ENCODE results near the gene MALL.
"Not testable (repeated sequence)": the region's sequence is repeated elsewhere in the genome, so short reads cannot be mapped to it uniquely, and the experiment has no call there.

MALL gene

GRCh38 chr2:110120171-110121051 is 4.8 kb upstream of the MALL start:
- DNase-seq: no peak

- DNase-seq: no peak
Measured at GRCh38 chr2:110116033-110116710, 550 bp upstream of the MALL start.

- DNase-seq: no peak
Measured at GRCh38 chr2:110114831-110115255, 779 bp downstream of the MALL start.

- no peak for DNase-seq
Measured at GRCh38 chr2:110113961-110114591, 1.5 kb downstream of the MALL start.

GRCh38 chr2:110108291-110108690 is 7.3 kb downstream of the MALL start:
- DNase-seq: not testable (repeated sequence)

- DNase-seq: no peak
Measured at GRCh38 chr2:110107092-110108079, 8.2 kb downstream of the MALL start.

- DNase-seq: no peak
Measured at GRCh38 chr2:110106642-110107041, 9.0 kb downstream of the MALL start.

- DNase-seq: no peak
Measured at GRCh38 chr2:110105608-110106467, 9.8 kb downstream of the MALL start.

GRCh38 chr2:110105183-110105582 is 10.4 kb downstream of the MALL start:
- no peak for DNase-seq

GRCh38 chr2:110104025-110104771 is 11.4 kb downstream of the MALL start:
- no peak for DNase-seq

GRCh38 chr2:110103061-110103961 is 12.3 kb downstream of the MALL start:
- no peak for DNase-seq

- DNase-seq: no peak
Measured at GRCh38 chr2:110101901-110102803, 13.5 kb downstream of the MALL start.

GRCh38 chr2:110101280-110101844 is 14.3 kb downstream of the MALL start:
- DNase-seq: no peak

GRCh38 chr2:110100880-110101279 is 14.7 kb downstream of the MALL start:
- DNase-seq: not testable (repeated sequence)

GRCh38 chr2:110100480-110100879 is 15.1 kb downstream of the MALL start:
- no peak for DNase-seq

GRCh38 chr2:110099471-110100225 is 16.0 kb downstream of the MALL start:
- DNase-seq: no peak

- no peak for DNase-seq
Measured at GRCh38 chr2:110099038-110099425, 16.6 kb downstream of the MALL start.

Measured in CD4-positive, alpha-beta T cell treated with Interleukin-21 for 1 hour (primary cell).